ENCODE data around the gene GPS1.

DNA sequence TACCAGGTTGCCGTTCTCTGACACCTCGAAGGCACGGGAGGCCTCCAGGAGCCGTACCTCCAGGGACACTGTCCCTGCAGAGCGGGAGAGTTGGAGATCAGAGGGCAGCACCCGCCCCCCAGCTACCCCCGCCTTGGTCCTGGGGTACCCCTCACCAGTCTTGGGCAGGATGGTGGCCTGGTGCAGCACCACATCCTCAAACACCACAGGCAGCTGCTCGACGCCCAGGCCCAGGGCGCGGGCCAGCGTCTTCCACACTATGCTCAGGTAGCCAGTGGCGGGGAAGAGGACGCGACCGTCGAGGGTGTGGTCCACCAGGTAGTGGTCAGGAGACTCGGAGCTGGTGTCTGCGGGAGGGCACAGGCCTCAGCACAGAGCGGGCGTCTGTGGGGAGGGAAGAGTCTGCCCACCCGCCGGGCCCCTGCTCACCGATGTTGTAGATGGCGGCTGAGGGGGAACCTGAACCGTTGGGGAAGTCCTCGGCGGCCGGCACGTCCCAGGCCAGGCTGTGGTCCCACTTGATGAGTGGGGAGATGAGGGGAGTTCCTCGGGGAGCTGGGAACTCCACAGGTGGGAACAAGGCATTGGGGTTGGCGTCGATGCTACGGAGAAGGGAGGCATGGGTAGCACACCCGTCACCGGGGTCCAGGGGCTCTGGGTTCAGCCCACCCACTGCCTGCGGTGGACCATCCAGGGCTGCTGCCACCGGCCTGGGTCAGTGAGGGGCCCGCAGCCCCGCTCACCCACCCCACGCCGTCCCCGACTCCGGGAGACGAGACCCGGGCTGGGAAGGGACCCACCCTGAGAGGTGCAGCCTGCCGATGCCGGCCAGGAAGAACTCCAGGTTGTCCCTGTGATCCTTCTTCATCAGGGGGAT, 36.5 kb downstream of the GPS1 start:
- TF ChIP-seq POLR2A (IDR thresholded peaks at IDR 0.05), result no peak
- TF ChIP-seq, protein P1, sequence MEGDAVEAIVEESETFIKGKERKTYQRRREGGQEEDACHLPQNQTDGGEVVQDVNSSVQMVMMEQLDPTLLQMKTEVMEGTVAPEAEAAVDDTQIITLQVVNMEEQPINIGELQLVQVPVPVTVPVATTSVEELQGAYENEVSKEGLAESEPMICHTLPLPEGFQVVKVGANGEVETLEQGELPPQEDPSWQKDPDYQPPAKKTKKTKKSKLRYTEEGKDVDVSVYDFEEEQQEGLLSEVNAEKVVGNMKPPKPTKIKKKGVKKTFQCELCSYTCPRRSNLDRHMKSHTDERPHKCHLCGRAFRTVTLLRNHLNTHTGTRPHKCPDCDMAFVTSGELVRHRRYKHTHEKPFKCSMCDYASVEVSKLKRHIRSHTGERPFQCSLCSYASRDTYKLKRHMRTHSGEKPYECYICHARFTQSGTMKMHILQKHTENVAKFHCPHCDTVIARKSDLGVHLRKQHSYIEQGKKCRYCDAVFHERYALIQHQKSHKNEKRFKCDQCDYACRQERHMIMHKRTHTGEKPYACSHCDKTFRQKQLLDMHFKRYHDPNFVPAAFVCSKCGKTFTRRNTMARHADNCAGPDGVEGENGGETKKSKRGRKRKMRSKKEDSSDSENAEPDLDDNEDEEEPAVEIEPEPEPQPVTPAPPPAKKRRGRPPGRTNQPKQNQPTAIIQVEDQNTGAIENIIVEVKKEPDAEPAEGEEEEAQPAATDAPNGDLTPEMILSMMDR (IDR thresholded peaks at IDR 0.05 in 8 of 11, conservative IDR thresholded peaks at IDR 0.05 in 3 of 11), result no peak

Data from spleen (tissue), 7 donors.